Breast epithelium (tissue), 4 donors: Measurements from ENCODE around the gene GTPBP3. TPM values are rescaled to one million over a fixed set of nuclear protein-coding genes. Genes with fewer than 3 reads are reported as not detected.
A peak's percentile ranks its signal among the peaks of the same experiment; 100 is the strongest.

ENCODE experiments used
- DNase-seq, 2 donors: peaks; one replicate each; pipeline ENCODE4 v3.0.0-alpha.2; 2019; ENCODE audit warnings: low spot score in 2 of 2
- H3K27ac ChIP-seq, 2 donors: fragments of 200-600 bp; sonication (generic) in 1 of 2; one replicate each; pipeline ENCODE4 v1.5.1; 2016 to 2019; ENCODE audit warnings: mild to moderate bottlenecking in 1 of 2
- H3K27me3 ChIP-seq, 2 donors: fragments of 200-600 bp; sonication (generic) in 1 of 2; one replicate each; pipeline versions ENCODE4 v1.5.1 to v1.6.0; 2017 to 2019; ENCODE audit warnings: control low read depth in 1 of 2, mild to moderate bottlenecking in 1 of 2
- H3K36me3 ChIP-seq: fragments of 200-600 bp; one replicate; pipeline ENCODE4 v1.5.1; 2019
- H3K4me1 ChIP-seq, 2 donors: fragments of 200-600 bp; sonication (generic); one replicate each; pipeline ENCODE4 v1.5.1; 2016 to 2019; ENCODE audit warnings: control low read depth in 1 of 2
- H3K4me3 ChIP-seq, 3 donors: fragments of 200-600 bp; sonication (generic); 1 replicate in 2 of 3; 2 replicates in 1 of 3; pipeline ENCODE4 v1.5.1; 2016 to 2019; ENCODE audit warnings: mild to moderate bottlenecking in 3 of 3, moderate library complexity in 2 of 3
- H3K9me3 ChIP-seq, 2 donors: fragments of 200-600 bp; sonication (generic) in 1 of 2; one replicate each; pipeline ENCODE4 v1.5.1; 2016 to 2019; ENCODE audit warnings: control low read depth in 1 of 2
- CTCF ChIP-seq, 3 donors: fragments of 450-650 bp; IDR thresholded peaks; one replicate each; pipeline ENCODE4 v1.5.1; 2016 to 2017; ENCODE audit warnings: antibody characterized with exemption in 3 of 3, mild to moderate bottlenecking in 3 of 3, moderate library complexity in 3 of 3
- POLR2A ChIP-seq: fragments of 450-650 bp; IDR thresholded peaks from one replicate; pipeline ENCODE4 v1.6.1; 2016; ENCODE audit warnings: antibody characterized with exemption, mild to moderate bottlenecking, moderate library complexity
- POLR2AphosphoS5 ChIP-seq, 3 donors: sonication (generic); formaldehyde crosslinking; IDR thresholded peaks; one replicate each; pipeline ENCODE4 v1.6.1; 2017; ENCODE audit warnings: antibody characterized with exemption in 3 of 3
- intact Hi-C: fragments of 100-400 bp; cut with DNase I; formaldehyde crosslinking; loops from one replicate; pipeline ENCODE4 v1.15.1; 2023; ENCODE audit warnings: low total_unique reads
- total RNA-seq, 3 donors: library from RNA; depleted of rRNA; stranded (reverse); fragments of >200 nt; gene quantifications; one replicate each; pipeline ENCODE4 v1.1.0, GENCODE V29; 2016

Gene GTPBP3
- total RNA-seq, 3 donors from 2014 or later = 15.5 to 22.6 (median 17.7) TPM

- no peaks in the 10 kb centered on the region for H3K36me3 ChIP-seq
- intact Hi-C loops = loop anchor here (10.0 kb wide), 1 partner anchor 80 kb away; no protein-coding TSS in a partner anchor
- peaks cover under 1 to 32% of the 10 kb centered on the region in 2 donors for H3K4me1 ChIP-seq
- peak overlapping the region; percentile 60 to 79 (median 70) for H3K4me3 ChIP-seq
- peak overlapping the region; percentile 30 to 90 for H3K27ac ChIP-seq
- TF ChIP-seq POLR2A (no peak), CTCF (IDR thresholded peaks at IDR 0.05) (no peak), POLR2AphosphoS5 (IDR thresholded peaks at IDR 0.05) (no peak)
- no peaks in the 10 kb centered on the region for H3K27me3 ChIP-seq
- H3K9me3 ChIP-seq = no peaks in the 10 kb centered on the region
- DNase-seq = no peak
Measured at GRCh38 chr19:17305216-17305516, 32.2 kb upstream of the GTPBP3 start.

GRCh38 chr19:17305517-17306284 is 31.7 kb upstream of the GTPBP3 start, which contains the start of gene MRPL34:
Gene MRPL34, plus strand, starts transcription at chr19:17305872. Its CDS starts 21 bp downstream, at chr19:17305893.
- no peaks in the 10 kb centered on the region for H3K27me3 ChIP-seq
- H3K36me3 ChIP-seq = no peaks in the 10 kb centered on the region
- H3K9me3 ChIP-seq = no peaks in the 10 kb centered on the region
- H3K27ac ChIP-seq = peak within 1 kb of the TSS; percentile 86 to 90
- peak within 1 kb of the TSS; percentile 60 to 79 (median 70) for H3K4me3 ChIP-seq
- intact Hi-C loops = loop anchor here (10.0 kb wide), 1 partner anchor 79 kb away; no protein-coding TSS in a partner anchor
- H3K4me1 ChIP-seq = peaks cover 4 to 36% of the 10 kb centered on the region in 2 donors
- peak; percentile 98 to 99 for DNase-seq
- peak; percentile 77 to 98 (median 95) for TF ChIP-seq CTCF (IDR thresholded peaks at IDR 0.05)
- TF ChIP-seq POLR2AphosphoS5 (IDR thresholded peaks at IDR 0.05) = peak; percentile 68 to 80 (median 79)
- no peak for TF ChIP-seq POLR2A

DNA sequence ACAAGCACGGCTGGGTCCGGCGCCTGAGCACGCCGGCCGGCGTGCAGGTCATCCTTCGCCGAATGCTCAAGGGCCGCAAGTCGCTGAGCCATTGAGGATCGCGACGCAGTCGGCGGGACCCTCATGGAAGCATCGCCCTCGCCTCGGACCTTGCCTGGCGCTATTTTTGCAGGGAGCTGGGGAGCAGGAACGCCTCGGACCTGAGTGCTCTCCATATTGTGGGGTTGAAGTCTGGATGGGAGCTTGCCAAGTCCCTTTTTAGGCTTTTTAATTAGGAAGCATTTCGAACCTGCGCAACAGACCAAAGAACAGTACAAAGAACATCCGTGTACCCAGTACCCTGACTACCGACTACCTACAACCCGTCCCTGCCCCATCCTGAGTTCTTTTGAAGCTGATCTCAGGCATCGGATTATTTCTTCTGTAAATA is 31.1 kb upstream of the GTPBP3 start:
- Histone ChIP-seq H3K27me3 (no peaks in the 10 kb centered on the region), H3K4me1 (peaks cover 4 to 36% of the 10 kb centered on the region in 2 donors), H3K27ac (peak overlapping the region; percentile 86 to 90), H3K36me3 (no peaks in the 10 kb centered on the region), H3K9me3 (no peaks in the 10 kb centered on the region), H3K4me3 (peak overlapping the region; percentile 60 to 79 (median 70))
- no peak for TF ChIP-seq POLR2AphosphoS5 (IDR thresholded peaks at IDR 0.05)
- no peak for TF ChIP-seq POLR2A
- no peak for TF ChIP-seq CTCF (IDR thresholded peaks at IDR 0.05)
- intact Hi-C loops = loop anchor here (10.0 kb wide), 1 partner anchor 79 kb away; no protein-coding TSS in a partner anchor
- DNase-seq = no peak

DNA sequence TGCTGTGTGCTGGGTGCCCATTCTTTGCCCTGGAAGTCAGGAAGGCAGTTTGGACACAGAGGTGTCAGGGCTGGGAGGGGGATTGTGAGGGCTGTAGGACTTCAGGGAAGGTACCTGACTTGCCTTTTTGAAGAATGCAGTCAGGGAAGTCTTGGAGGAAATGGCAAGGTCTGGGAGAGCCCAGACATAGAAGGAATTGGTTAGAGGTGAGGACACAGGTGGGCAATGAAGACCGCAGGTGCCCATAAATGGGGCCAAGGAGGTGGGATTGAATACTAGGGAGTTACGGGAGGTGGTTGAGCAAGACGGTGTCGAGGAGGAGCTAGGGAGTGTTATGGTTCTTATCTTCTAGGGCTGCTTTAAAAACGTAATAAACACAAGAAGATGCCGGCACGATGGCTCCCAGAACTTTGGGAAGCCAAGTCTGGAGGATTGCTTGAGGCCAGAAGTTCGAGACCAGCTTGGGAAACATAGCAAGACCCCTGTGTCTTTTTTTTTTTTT is 29.4 kb upstream of the GTPBP3 start:
- Histone ChIP-seq H3K4me3 (no peak overlapping the region), H3K27me3 (no peaks in the 10 kb centered on the region), H3K36me3 (no peaks in the 10 kb centered on the region), H3K9me3 (no peaks in the 10 kb centered on the region), H3K4me1 (peaks cover 7 to 28% of the 10 kb centered on the region in 2 donors), H3K27ac (no peak overlapping the region)
- no peak for TF ChIP-seq CTCF (IDR thresholded peaks at IDR 0.05)
- TF ChIP-seq POLR2A = no peak
- TF ChIP-seq POLR2AphosphoS5 (IDR thresholded peaks at IDR 0.05) = no peak
- intact Hi-C loops = loop anchor here (10.0 kb wide), 1 partner anchor 77 kb away; no protein-coding TSS in a partner anchor
- DNase-seq = no peak
